ENCODE results near the gene NRAP. TPM values are rescaled to one million over a fixed set of nuclear protein-coding genes. Genes with fewer than 3 reads are reported as not detected.

Gene NRAP
- total RNA-seq, 1 donor from 2014 or later, result not detected

- Mint-ChIP-seq H3K4me1 (ENCODE audit: low read depth) (peaks cover 14% of the 10 kb centered on the region), H3K27ac (no peak overlapping the region), H3K9me3 (no peaks in the 10 kb centered on the region), H3K4me3 (no peak overlapping the region), H3K27me3 (ENCODE audit: insufficient read depth) (peaks cover 1% of the 10 kb centered on the region), H3K36me3 (ENCODE audit: low read depth) (no peaks in the 10 kb centered on the region)
- DNase-seq (ENCODE audit: low spot score), result no peak
- intact Hi-C loops (cut with micrococcal nuclease), result no loop called here
Measured at GRCh38 chr10:113555245-113555644, 108.6 kb downstream of the NRAP start.

GRCh38 chr10:113554214-113554613 is 109.6 kb downstream of the NRAP start:
- peaks cover 14% of the 10 kb centered on the region for H3K4me1 Mint-ChIP-seq (ENCODE audit: low read depth)
- no peak overlapping the region for H3K27ac Mint-ChIP-seq
- no peak overlapping the region for H3K4me3 Mint-ChIP-seq
- H3K9me3 Mint-ChIP-seq, result no peaks in the 10 kb centered on the region
- no peak for DNase-seq (ENCODE audit: low spot score)
- H3K27me3 Mint-ChIP-seq (ENCODE audit: insufficient read depth), result peaks cover 1% of the 10 kb centered on the region
- no peaks in the 10 kb centered on the region for H3K36me3 Mint-ChIP-seq (ENCODE audit: low read depth)
- intact Hi-C loops (cut with micrococcal nuclease), result no loop called here

GRCh38 chr10:113553149-113553548 is 110.7 kb downstream of the NRAP start:
- peaks cover 12% of the 10 kb centered on the region for H3K4me1 Mint-ChIP-seq (ENCODE audit: low read depth)
- peaks cover 1% of the 10 kb centered on the region for H3K27me3 Mint-ChIP-seq (ENCODE audit: insufficient read depth)
- H3K36me3 Mint-ChIP-seq (ENCODE audit: low read depth), result no peaks in the 10 kb centered on the region
- H3K4me3 Mint-ChIP-seq, result no peak overlapping the region
- no peak for DNase-seq (ENCODE audit: low spot score)
- H3K9me3 Mint-ChIP-seq, result no peaks in the 10 kb centered on the region
- intact Hi-C loops (cut with micrococcal nuclease), result no loop called here
- H3K27ac Mint-ChIP-seq, result no peak overlapping the region

- no peak for DNase-seq (ENCODE audit: low spot score)
- Mint-ChIP-seq H3K27ac (no peak within 1 kb of the TSS), H3K27me3 (ENCODE audit: insufficient read depth) (peaks cover 1% of the 10 kb centered on the region), H3K4me1 (ENCODE audit: low read depth) (peaks cover 7% of the 10 kb centered on the region), H3K36me3 (ENCODE audit: low read depth) (no peaks in the 10 kb centered on the region), H3K4me3 (no peak within 1 kb of the TSS), H3K9me3 (no peaks in the 10 kb centered on the region)
- intact Hi-C loops (cut with micrococcal nuclease), result no loop called here
Measured at GRCh38 chr10:113552701-113553100, 111.1 kb downstream of the NRAP start, which contains the start of gene HABP2. HABP2 (plus strand) TSS chr10:113553053; CDS start chr10:113553122, 69 bp downstream.

- DNase-seq (ENCODE audit: low spot score), result no peak
- Mint-ChIP-seq H3K4me1 (ENCODE audit: low read depth) (peaks cover under 1% of the 10 kb centered on the region), H3K27ac (no peak overlapping the region), H3K27me3 (ENCODE audit: insufficient read depth) (peaks cover 1% of the 10 kb centered on the region), H3K9me3 (no peaks in the 10 kb centered on the region), H3K36me3 (ENCODE audit: low read depth) (no peaks in the 10 kb centered on the region), H3K4me3 (no peak overlapping the region)
- intact Hi-C loops (cut with micrococcal nuclease), result no loop called here
Measured at GRCh38 chr10:113552014-113552413, 111.8 kb downstream of the NRAP start.

- H3K36me3 Mint-ChIP-seq (ENCODE audit: low read depth), result no peaks in the 10 kb centered on the region
- no peaks in the 10 kb centered on the region for H3K9me3 Mint-ChIP-seq
- H3K27me3 Mint-ChIP-seq (ENCODE audit: insufficient read depth), result peaks cover 1% of the 10 kb centered on the region
- H3K4me1 Mint-ChIP-seq (ENCODE audit: low read depth), result no peaks in the 10 kb centered on the region
- H3K27ac Mint-ChIP-seq, result no peak overlapping the region
- intact Hi-C loops (cut with micrococcal nuclease), result no loop called here
- H3K4me3 Mint-ChIP-seq, result no peak overlapping the region
- no peak for DNase-seq (ENCODE audit: low spot score)
Measured at GRCh38 chr10:113550365-113550764, 113.5 kb downstream of the NRAP start.

GRCh38 chr10:113549856-113550255 is 114.0 kb downstream of the NRAP start:
- intact Hi-C loops (cut with micrococcal nuclease), result no loop called here
- H3K4me1 Mint-ChIP-seq (ENCODE audit: low read depth), result no peaks in the 10 kb centered on the region

GRCh38 chr10:113547426-113547825 is 116.4 kb downstream of the NRAP start:
- H3K27ac Mint-ChIP-seq, result no peak overlapping the region
- intact Hi-C loops (cut with micrococcal nuclease), result no loop called here
- no peak for DNase-seq (ENCODE audit: low spot score)
- no peaks in the 10 kb centered on the region for H3K27me3 Mint-ChIP-seq (ENCODE audit: insufficient read depth)
- no peaks in the 10 kb centered on the region for H3K4me1 Mint-ChIP-seq (ENCODE audit: low read depth)
- no peak overlapping the region for H3K4me3 Mint-ChIP-seq
- H3K36me3 Mint-ChIP-seq (ENCODE audit: low read depth), result no peaks in the 10 kb centered on the region
- no peaks in the 10 kb centered on the region for H3K9me3 Mint-ChIP-seq

More at GRCh38 chr10:113549856-113550255, 114.0 kb downstream of the NRAP start:
- Mint-ChIP-seq H3K27me3 (ENCODE audit: insufficient read depth) (peaks cover 1% of the 10 kb centered on the region), H3K4me3 (no peak overlapping the region), H3K36me3 (ENCODE audit: low read depth) (no peaks in the 10 kb centered on the region), H3K9me3 (no peaks in the 10 kb centered on the region), H3K27ac (no peak overlapping the region)
- no peak for DNase-seq (ENCODE audit: low spot score)

GRCh38 chr10:113544392-113544791 is 119.4 kb downstream of the NRAP start:
- Mint-ChIP-seq H3K36me3 (ENCODE audit: low read depth) (no peaks in the 10 kb centered on the region), H3K27me3 (ENCODE audit: insufficient read depth) (no peaks in the 10 kb centered on the region), H3K4me3 (no peak overlapping the region), H3K9me3 (no peaks in the 10 kb centered on the region), H3K27ac (no peak overlapping the region), H3K4me1 (ENCODE audit: low read depth) (no peaks in the 10 kb centered on the region)
- intact Hi-C loops (cut with micrococcal nuclease), result no loop called here
- no peak for DNase-seq (ENCODE audit: low spot score)

GRCh38 chr10:113543107-113543955 is 120.5 kb downstream of the NRAP start:
- H3K4me3 Mint-ChIP-seq, result no peak overlapping the region
- intact Hi-C loops (cut with micrococcal nuclease), result no loop called here
- H3K36me3 Mint-ChIP-seq (ENCODE audit: low read depth), result no peaks in the 10 kb centered on the region
- no peaks in the 10 kb centered on the region for H3K9me3 Mint-ChIP-seq
- DNase-seq (ENCODE audit: low spot score), result no peak
- H3K27me3 Mint-ChIP-seq (ENCODE audit: insufficient read depth), result no peaks in the 10 kb centered on the region
- no peak overlapping the region for H3K27ac Mint-ChIP-seq
- H3K4me1 Mint-ChIP-seq (ENCODE audit: low read depth), result no peaks in the 10 kb centered on the region

- DNase-seq (ENCODE audit: low spot score), result no peak
- H3K27me3 Mint-ChIP-seq (ENCODE audit: insufficient read depth), result no peaks in the 10 kb centered on the region
- no peaks in the 10 kb centered on the region for H3K4me1 Mint-ChIP-seq (ENCODE audit: low read depth)
- no peaks in the 10 kb centered on the region for H3K9me3 Mint-ChIP-seq
- intact Hi-C loops (cut with micrococcal nuclease), result no loop called here
- H3K36me3 Mint-ChIP-seq (ENCODE audit: low read depth), result no peaks in the 10 kb centered on the region
- H3K27ac Mint-ChIP-seq, result no peak overlapping the region
- H3K4me3 Mint-ChIP-seq, result no peak overlapping the region
Measured at GRCh38 chr10:113541549-113541927, 122.3 kb downstream of the NRAP start.

GRCh38 chr10:113540845-113541548 is 122.8 kb downstream of the NRAP start:
- no peak overlapping the region for H3K4me3 Mint-ChIP-seq
- intact Hi-C loops (cut with micrococcal nuclease), result no loop called here
- DNase-seq (ENCODE audit: low spot score), result no peak
- no peaks in the 10 kb centered on the region for H3K9me3 Mint-ChIP-seq
- no peak overlapping the region for H3K27ac Mint-ChIP-seq
- H3K27me3 Mint-ChIP-seq (ENCODE audit: insufficient read depth), result no peaks in the 10 kb centered on the region
- H3K36me3 Mint-ChIP-seq (ENCODE audit: low read depth), result no peaks in the 10 kb centered on the region
- H3K4me1 Mint-ChIP-seq (ENCODE audit: low read depth), result no peaks in the 10 kb centered on the region

GRCh38 chr10:113539789-113540188 is 124.1 kb downstream of the NRAP start:
- Mint-ChIP-seq H3K36me3 (ENCODE audit: low read depth) (no peaks in the 10 kb centered on the region), H3K27me3 (ENCODE audit: insufficient read depth) (no peaks in the 10 kb centered on the region), H3K4me3 (no peak overlapping the region), H3K4me1 (ENCODE audit: low read depth) (no peaks in the 10 kb centered on the region), H3K27ac (no peak overlapping the region), H3K9me3 (no peaks in the 10 kb centered on the region)
- intact Hi-C loops (cut with micrococcal nuclease), result no loop called here
- DNase-seq (ENCODE audit: low spot score), result no peak

All from activated T-helper 1 cell treated with anti-CD3 and anti-CD28 coated beads, Interleukin-12 subunit alpha, Interleukin-12 subunit beta, Interleukin-2, Interleukin-4 antibody, amounts not matched to agents 30 ng/mL and 10 ng/mL and 1 ng/mL, durations not matched to agents 14 hours and 24 hours and 36 hours (primary cell).